Adrenal gland (tissue), 12 donors: ENCODE data around the gene GDF9. TPM values are rescaled to one million over a fixed set of nuclear protein-coding genes. Genes with fewer than 3 reads are reported as not detected.
A peak's percentile ranks its signal among the peaks of the same experiment; 100 is the strongest.

Experiments
- DNase-seq, 7 donors: peaks; one replicate each; pipeline ENCODE4 v3.0.0-alpha.2; 2019 to 2020
- H3K27ac ChIP-seq, 5 donors: fragments of 200-600 bp; sonication (generic) in 4 of 5; 1 replicate in 3 of 5; 2 replicates in 2 of 5; pipeline versions ENCODE4 v1.5.1 to v1.8.0; 2016 to 2020; ENCODE audit warnings: mild to moderate bottlenecking in 1 of 5
- H3K27me3 ChIP-seq: fragments of 200-600 bp; 2 replicates; pipeline ENCODE4 v1.8.0; 2021
- H3K36me3 ChIP-seq, 2 donors: fragments of 200-600 bp; replicated peaks in 1 of 2; 1 replicate in 1 of 2; 2 replicates in 1 of 2; pipeline versions ENCODE4 v1.5.1 to v1.8.0; 2018 to 2022
- H3K4me1 ChIP-seq, 2 donors: fragments of 200-600 bp; replicated peaks in 1 of 2; 1 replicate in 1 of 2; 2 replicates in 1 of 2; pipeline versions ENCODE4 v1.5.1 to v1.8.0; 2018 to 2021
- H3K4me3 ChIP-seq, 4 donors: fragments of 200-600 bp; sonication (generic) in 3 of 4; one replicate each; pipeline ENCODE4 v1.5.1; 2016 to 2018
- H3K9me3 ChIP-seq, 3 donors: fragments of 200-600 bp; sonication (generic) in 1 of 3; replicated peaks in 1 of 3; 1 replicate in 2 of 3; 2 replicates in 1 of 3; pipeline versions ENCODE4 v1.5.1 to v1.8.0; 2016 to 2021
- POLR2A ChIP-seq, 2 donors: fragments of 450-650 bp; IDR thresholded peaks; one replicate each; pipeline ENCODE4 v1.6.1; 2017; ENCODE audit warnings: antibody characterized with exemption in 2 of 2, mild to moderate bottlenecking in 2 of 2, moderate library complexity in 1 of 2
- WGBS, 4 donors: extraction: QIAGEN DNeasy Blood & Tissue Kit in 2 of 4; methylation state at CpG; one replicate each; pipeline versions ENCODE4 v1.1.5 to v1.1.7; 2013 to 2017; 5-methylcytosine and 5-hydroxymethylcytosine counted together
- intact Hi-C, 2 donors: fragments of 100-400 bp; cut with DNase I; formaldehyde crosslinking; loops; one replicate each; pipeline versions ENCODE4 v1.14.1 to v1.15.0; 2022 to 2023
- polyA plus RNA-seq, 3 donors: library from polyadenylated mRNA; stranded (reverse); fragments of 200-250 nt in 2 of 3; fragments of 350-450 nt in 1 of 3; fragmentation: Illumina TruSeq in 1 of 3; extraction: RNeasy Lipid Tissue Mini Kit (QIAGEN cat#74804) in 1 of 3; gene quantifications; one replicate each; pipeline ENCODE4 v1.2.3, GENCODE V29; 2013 to 2014
- total RNA-seq, 9 donors: library from RNA; depleted of rRNA in 4 of 9; stranded (reverse); fragments of >200 nt in 4 of 9; fragments of 120-200 nt in 1 of 9; fragmentation: NEBNext Ultra II Directional in 1 of 9; extraction: Animal tissue kit (Norgen Biotek cat#: 25700) in 1 of 9; gene quantifications; one replicate each; pipeline versions ENCODE4 v1.1.0 to v1.2.4, GENCODE V29; 2013 to 2023
- TF ChIP-seq, protein P1 (sequence below), 6 experiments: fragments of 450-650 bp in 4 of 6; fragments of 200-600 bp in 2 of 6; sonication (generic) in 1 of 6; IDR thresholded peaks; 1 replicate in 5 of 6; 2 replicates in 1 of 6; pipeline versions ENCODE4 v1.5.1 to v1.8.0; 2016 to 2021; ENCODE audit warnings: antibody characterized with exemption in 6 of 6, mild to moderate bottlenecking in 2 of 6, moderate library complexity in 1 of 6
- donor health status: healthy with polysubstance abuse.
- donor health status: Bipolar disorder and iron deficiency.
- donor health status: DM: yes; HTN: yes; CAD: no.
- donor health status: DM: no; HTN: no; CAD: no.
- donor health status: DM: no; HTN: no; CAD: no.
- donor health status: DM: yes; HTN: yes; CAD: no.

The GDF9 gene
- total and polyA plus RNA-seq, 12 donors, result 0.41 to 1.4 (median 0.83) TPM

DNA sequence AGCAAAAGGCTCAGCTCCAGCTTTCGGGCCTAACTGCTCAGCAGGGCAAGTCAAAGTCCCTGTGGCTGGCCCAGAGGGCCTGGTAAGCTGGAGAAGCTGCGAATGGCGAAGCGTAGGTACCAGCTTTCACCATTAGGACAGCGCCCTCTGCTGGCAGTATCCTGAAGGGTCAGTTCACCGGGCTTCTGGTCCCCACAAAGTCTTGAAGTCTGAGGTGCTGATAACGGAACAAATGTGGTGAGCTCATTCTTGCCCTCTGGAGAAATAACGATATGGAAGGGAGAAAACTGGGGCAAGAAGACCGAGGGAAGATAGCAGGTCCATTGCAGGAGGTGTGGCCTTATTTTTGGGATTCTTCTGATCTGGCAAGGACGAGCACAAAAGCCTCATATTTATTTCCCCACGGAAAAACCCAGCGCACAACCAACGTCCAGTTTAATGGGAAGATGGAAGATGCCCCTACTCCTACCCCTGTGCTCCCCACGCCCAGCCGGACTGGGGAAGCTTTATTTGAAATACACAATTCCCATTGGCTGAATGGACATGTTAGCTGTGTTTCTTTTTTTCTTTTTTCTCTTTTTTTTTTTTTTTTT lies 46.0 kb downstream of the GDF9 start:
- H3K4me1 ChIP-seq, result peaks cover 0 to 11% of the 10 kb centered on the region in 2 donors
- intact Hi-C loops, result loop anchor here in 1 of 2 donors (5.0 kb wide), 1 partner anchor 293 kb away; no protein-coding TSS in a partner anchor
- peak overlapping the region in 1 of 5 donors; percentile 38 for H3K27ac ChIP-seq
- TF ChIP-seq POLR2A (IDR thresholded peaks at IDR 0.05), result no peak
- TF ChIP-seq, protein P1, sequence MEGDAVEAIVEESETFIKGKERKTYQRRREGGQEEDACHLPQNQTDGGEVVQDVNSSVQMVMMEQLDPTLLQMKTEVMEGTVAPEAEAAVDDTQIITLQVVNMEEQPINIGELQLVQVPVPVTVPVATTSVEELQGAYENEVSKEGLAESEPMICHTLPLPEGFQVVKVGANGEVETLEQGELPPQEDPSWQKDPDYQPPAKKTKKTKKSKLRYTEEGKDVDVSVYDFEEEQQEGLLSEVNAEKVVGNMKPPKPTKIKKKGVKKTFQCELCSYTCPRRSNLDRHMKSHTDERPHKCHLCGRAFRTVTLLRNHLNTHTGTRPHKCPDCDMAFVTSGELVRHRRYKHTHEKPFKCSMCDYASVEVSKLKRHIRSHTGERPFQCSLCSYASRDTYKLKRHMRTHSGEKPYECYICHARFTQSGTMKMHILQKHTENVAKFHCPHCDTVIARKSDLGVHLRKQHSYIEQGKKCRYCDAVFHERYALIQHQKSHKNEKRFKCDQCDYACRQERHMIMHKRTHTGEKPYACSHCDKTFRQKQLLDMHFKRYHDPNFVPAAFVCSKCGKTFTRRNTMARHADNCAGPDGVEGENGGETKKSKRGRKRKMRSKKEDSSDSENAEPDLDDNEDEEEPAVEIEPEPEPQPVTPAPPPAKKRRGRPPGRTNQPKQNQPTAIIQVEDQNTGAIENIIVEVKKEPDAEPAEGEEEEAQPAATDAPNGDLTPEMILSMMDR (IDR thresholded peaks at IDR 0.05), result peak; percentile 86 to 96 (median 93)
- 21 to 23% (median 22%) methylated on average over 13 to 15 of the region's 15 CpGs for WGBS, 4 donors
- peak; percentile 88 to 98 (median 94) for DNase-seq
- no peaks in the 10 kb centered on the region for H3K9me3 ChIP-seq
- no peak overlapping the region for H3K4me3 ChIP-seq
- no peaks in the 10 kb centered on the region for H3K36me3 ChIP-seq
- no peaks in the 10 kb centered on the region for H3K27me3 ChIP-seq

DNA sequence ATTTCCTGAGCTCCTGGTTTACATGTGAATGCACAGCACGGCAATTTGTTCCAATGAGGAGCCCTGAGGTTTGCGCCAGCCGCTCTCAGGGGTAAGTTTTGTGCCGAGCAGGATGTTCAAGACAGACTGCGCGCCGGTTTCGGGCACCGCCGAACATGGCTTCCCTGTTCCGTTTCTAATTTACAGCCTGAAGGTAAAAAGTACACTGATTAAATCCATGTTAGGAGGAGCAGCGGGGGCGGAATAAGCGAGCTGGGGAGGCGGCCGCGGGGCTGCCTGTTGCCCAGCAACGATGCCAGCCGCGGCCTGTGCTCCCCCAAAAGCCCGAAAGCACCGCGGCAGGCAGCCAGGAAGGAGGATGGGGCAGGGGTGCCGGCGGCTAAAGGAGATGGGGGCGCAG lies 46.8 kb downstream of the GDF9 start:
- peak overlapping the region in 1 of 5 donors; percentile 38 for H3K27ac ChIP-seq
- WGBS, 4 donors, result 44 to 51% (median 49%) methylated on average over 24 to 26 of the region's 26 CpGs

DNA sequence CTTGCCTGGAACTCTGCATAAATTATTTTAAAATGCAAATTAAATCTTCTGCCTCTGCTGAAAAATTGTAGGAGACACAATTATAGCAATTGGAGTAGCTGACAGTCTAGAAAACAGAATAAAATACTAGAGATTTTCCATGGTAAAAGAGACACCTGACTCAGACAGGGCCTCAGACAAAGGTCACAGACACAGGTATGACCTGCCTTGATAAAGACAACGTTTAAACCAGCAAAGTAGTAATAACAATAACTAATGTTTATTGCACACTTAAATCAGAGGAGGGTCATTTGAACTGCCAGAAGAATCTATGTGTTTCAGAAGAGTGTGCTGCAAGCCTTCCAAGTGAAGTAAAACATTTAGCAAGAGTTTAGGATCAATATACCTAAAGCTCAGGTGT lies 49.3 kb downstream of the GDF9 start:
- DNase-seq, result no peak
- Histone ChIP-seq H3K9me3 (no peaks in the 10 kb centered on the region), H3K27me3 (peaks cover 5% of the 10 kb centered on the region), H3K36me3 (no peaks in the 10 kb centered on the region), H3K27ac (no peak overlapping the region), H3K4me3 (no peak overlapping the region), H3K4me1 (peaks cover 3 to 9% of the 10 kb centered on the region in 2 donors)
- no peak for TF ChIP-seq POLR2A (IDR thresholded peaks at IDR 0.05)
- TF ChIP-seq, protein P1 (IDR thresholded peaks at IDR 0.05), result no peak
- intact Hi-C loops, result loop anchor here in 1 of 2 donors (10.0 kb wide), 1 partner anchor 432 kb away; no protein-coding TSS in a partner anchor
- 42 to 71% (median 53%) methylated on average over 1 of the region's 1 CpG for WGBS, 4 donors

More for the DNA sequence above, 46.8 kb downstream of the GDF9 start:
- Histone ChIP-seq H3K27me3 (no peaks in the 10 kb centered on the region), H3K4me3 (no peak overlapping the region), H3K9me3 (no peaks in the 10 kb centered on the region), H3K4me1 (peaks cover 0 to 11% of the 10 kb centered on the region in 2 donors), H3K36me3 (no peaks in the 10 kb centered on the region)
- intact Hi-C loops, result loop anchor here in 1 of 2 donors (10.0 kb wide), 1 partner anchor 435 kb away; no protein-coding TSS in a partner anchor
- no peak for TF ChIP-seq POLR2A (IDR thresholded peaks at IDR 0.05)
- TF ChIP-seq, protein P1 (IDR thresholded peaks at IDR 0.05), result no peak
- no peak for DNase-seq

DNA sequence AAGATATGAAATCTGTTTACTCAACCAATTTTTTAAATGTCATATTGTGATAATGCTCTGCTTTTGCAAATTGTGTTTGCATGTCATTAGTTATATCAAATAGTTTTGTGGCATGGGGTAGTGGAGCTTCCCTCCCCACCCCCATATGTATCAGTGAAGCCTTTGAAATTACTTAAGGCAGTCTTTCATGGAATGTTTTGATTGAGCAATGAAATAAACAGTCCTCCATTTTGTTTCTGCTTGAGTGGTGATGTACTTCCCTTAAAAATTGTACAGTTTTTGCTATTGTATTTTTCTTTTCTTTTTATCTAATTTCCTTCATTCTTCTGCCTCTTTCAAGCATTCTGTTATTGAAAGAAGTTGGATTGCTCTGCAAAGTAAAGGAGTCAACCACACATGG lies 49.7 kb downstream of the GDF9 start:
- intact Hi-C loops, result loop anchor here in 1 of 2 donors (10.0 kb wide), 1 partner anchor 432 kb away; no protein-coding TSS in a partner anchor
- peaks cover 3 to 9% of the 10 kb centered on the region in 2 donors for H3K4me1 ChIP-seq
- H3K27me3 ChIP-seq, result peaks cover 9% of the 10 kb centered on the region
- H3K36me3 ChIP-seq, result no peaks in the 10 kb centered on the region
- H3K9me3 ChIP-seq, result no peaks in the 10 kb centered on the region
- DNase-seq, result no peak
- no peak overlapping the region for H3K4me3 ChIP-seq
- TF ChIP-seq, protein P1 (IDR thresholded peaks at IDR 0.05), result no peak
- no peak for TF ChIP-seq POLR2A (IDR thresholded peaks at IDR 0.05)
- H3K27ac ChIP-seq, result no peak overlapping the region
